ENCODE results near the gene DDAH1.

Gene DDAH1

GRCh38 chr1:85295654-85296053 lies 169.3 kb downstream of the DDAH1 start:
- no peak for DNase-seq

- DNase-seq: no peak
These were observed 169.9 kb downstream of the DDAH1 start for GRCh38 chr1:85295006-85295431.

DNA sequence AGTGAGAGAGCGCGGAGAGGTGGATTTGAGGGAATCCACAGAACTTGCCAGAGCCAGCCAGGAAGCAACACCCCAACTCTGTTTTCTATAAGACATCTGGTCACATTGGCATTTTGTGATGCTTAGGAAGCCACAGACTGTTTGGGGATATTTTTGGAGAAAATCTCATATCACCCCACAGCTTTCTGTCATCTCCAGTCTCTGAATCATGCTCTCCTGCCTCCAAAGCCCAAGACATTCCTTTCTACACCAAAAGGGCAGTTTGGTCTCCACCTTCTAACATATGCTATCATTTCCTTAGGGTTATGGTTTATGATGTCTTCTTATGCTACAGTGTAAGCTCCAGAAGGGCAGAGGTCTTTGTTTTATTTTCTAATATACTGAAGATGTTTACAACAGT lies 174.1 kb downstream of the DDAH1 start:
- no peak for DNase-seq

DNA sequence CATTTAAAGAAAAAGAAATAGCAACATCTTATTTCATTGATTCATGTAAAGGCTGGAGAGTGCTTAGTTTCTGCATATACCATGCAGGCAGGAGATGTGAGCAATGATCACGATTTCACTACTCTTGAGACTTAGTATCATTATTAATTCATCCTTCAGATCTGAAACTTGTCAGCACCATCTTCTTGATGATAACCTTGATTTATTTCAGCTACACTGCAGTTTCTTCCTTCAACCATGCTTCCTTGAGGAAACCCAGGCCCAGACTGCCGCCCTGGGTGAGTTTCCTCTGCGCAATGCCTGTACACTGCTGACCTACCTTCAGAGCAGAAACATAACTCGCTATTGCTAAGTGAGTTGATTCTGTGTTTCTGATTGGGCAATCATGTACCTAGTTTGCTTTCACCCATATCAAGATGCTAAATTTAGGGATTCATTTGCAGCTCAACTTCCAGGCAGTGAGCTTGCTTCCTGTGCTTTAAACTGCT lies 175.1 kb downstream of the DDAH1 start:
- no peak for DNase-seq

DNA sequence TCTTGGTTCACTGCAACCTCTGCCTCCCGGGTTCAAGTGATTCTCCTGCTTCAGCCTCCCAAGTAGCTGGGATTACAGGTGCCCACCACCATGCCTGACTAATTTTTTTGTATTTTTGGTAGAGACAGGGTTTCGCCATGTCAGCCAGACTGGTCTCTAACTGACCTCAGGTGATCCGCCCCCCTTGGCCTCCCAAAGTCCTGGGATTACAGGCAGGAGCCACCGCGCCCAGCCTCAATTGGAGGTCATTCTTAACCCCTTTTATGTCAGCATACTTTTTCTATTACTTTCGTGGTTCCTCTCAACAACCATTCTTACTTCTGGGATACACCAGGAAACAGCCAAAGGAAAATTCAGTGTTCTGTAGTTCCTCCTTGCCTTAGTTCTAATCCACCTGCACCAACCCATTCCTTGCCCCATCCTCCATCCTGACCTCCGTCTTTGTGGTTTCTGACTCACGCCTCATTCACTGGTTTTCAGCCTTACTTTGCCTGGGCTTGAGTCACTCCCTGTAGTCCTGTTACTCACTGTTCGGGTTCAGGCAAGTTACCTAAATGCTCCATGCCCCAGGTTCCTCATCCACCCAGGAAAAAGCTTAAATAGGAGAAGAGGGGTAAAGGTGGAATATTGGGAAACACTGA lies 175.6 kb downstream of the DDAH1 start:
- DNase-seq: peak in 1 of 2 donors; percentile 3

DNA sequence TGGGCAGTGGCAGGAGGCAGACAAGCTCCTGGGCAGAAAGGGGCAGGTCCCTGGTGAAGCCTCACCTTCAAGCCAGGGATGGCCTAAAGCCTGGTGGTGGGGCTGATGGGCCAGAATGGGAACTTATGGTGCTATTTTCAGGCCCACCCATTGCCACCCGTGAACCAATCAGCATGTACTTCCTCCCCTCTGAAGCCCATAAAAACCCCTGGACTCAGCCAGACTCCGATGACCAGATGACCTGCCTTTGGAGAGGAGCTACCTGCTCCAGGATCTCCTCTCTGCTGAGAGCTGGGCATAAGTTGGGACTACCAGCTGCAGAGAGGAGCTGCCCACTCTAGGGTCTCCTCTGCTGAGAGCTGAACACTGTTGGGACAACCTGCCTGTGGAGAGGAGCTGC lies 180.8 kb downstream of the DDAH1 start:
- no peak for DNase-seq

- no peak for DNase-seq
These were observed 181.3 kb downstream of the DDAH1 start for GRCh38 chr1:85283475-85284199.

DNA sequence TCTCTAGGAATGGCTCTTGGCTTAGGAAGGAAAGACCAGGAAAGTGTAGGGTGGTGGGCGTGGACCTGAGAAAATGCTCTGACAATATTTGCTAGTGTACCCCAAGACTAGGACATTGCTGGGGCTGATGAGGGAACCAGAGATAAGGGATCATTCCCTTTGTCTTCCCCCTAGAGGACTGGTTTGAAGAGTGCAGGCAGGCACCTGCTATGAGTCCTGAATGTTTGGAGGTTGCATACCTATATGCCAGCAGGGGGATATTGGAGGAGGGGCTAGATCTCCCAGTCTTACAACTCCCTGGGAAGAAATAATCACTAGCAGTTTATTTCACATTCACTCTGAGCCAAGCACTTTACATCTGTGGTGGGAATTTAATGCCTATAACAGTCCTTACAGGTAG lies 182.5 kb downstream of the DDAH1 start:
- DNase-seq: no peak

DNA sequence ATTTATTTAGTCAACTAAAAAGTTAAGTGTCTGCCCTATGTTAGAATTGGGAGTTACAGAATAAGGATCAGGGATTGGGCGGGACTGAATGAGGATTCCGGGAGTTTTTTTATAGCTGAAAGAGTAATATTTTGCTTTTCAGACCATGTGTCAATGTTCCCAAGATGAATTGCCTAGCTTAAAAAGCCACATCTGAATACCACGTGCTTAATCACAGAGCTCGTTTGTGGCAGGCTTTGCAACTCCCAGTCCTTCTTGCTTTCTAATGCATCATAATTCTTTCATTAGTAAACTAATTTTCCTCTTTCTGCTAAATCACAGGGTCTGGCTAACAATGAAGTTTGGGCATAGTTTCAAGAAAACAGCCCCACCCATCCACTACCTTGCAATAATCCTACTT lies 184.3 kb downstream of the DDAH1 start:
- no peak for DNase-seq

DNA sequence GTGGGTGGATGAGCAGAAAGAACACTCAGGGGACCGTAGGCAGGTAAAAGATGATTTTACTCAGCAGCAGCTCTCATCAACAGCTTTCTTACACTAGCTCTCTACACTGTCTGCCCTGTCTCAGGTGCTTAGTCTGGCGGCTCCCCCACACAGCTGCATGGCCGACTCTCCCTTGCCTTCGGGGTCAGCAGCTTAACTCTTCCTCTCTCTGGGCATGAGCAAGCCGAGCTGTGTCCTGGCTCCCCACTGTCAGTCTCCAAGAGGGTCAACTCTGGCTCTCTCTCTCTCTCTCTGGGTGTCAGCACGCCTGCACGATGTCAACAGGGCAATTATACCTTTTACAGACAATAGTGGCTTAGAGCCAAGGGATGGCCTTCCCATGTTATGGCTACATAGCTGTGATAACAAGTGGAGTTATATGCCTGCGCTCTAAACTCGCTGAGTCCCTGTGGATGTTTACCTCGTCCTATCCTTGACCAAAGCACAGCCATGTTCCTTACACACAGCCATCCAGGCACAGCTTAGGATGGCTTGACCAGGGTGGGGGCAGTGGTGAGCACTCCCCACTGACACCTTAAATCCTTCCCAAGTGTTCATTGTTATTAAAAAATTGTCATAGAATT lies 185.4 kb downstream of the DDAH1 start:
- DNase-seq: no peak

DNA sequence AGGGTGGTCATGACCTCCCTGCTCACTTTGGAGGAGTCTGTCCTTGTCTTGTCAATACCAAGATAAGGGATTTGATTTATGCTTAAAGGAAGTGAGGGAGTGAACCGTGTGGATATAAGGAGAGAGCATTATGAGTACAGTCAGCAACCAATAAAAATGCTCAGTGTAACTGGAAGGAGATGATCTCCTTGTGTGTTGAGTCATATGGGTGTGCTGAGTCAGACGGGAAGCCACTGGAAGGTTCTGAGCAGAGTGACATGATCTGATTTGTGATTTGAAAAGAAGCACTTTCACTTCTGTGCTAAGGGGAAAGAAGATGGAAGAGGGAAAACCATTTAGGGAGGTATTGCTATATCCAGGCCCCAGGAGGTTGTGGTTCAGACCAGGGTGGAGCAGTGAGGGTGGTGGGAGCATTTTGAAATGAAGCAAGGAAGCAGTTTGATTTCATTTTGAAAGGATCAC lies 186.1 kb downstream of the DDAH1 start:
- peak; percentile 81 to 85 for DNase-seq

DNA sequence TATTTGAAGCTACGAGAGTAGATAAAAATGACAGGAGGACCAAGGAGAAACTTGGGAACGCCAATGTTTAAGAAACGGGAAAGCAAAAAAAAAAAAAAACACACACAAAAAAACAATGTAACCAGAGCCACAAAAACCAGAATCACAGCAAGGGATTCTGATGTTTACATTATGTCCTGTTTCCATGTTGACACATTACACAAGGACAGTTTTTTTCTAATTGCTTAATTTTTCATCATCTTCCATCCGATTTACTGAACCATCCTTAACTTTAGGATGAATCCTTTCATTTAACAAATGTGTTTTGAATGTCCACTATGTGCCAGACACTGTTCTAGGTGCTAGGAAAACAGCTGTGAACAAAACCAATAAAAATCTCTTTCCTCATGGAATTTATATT lies 187.2 kb downstream of the DDAH1 start:
- no peak for DNase-seq

DNA sequence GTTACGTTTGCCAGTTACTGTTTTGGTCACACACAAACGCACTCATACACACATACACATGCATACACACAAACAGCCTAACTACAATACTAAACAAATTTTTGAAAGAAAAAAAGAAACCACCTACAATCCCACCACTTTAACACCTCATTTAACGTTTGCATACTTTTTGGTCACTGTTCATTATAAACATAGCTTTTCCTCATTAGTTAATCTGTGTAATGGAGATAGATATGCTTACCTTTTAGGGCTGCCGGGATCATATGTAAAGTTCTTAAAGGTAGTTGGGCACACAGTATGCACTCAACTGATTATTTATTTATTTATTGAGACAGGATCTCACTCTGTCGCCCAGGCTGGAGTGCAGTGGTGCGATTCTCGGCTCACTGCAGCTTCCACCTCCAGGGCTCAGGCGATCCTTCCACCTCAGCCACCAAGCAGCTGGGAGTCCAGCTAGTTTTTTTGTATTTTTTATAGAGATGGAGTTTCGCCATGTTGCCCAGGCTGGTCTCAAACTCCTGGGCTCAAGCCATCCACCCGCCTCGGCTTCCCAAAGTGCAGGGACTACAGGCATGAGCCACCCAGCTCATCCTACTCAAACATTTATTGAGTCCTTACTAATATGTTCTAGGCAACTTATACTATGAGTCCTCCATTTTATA lies 187.8 kb downstream of the DDAH1 start:
- DNase-seq: no peak

GRCh38 chr1:85276215-85276977 lies 188.6 kb downstream of the DDAH1 start, which contains the start of gene BCL10:
Gene BCL10 (minus strand): TSS chr1:85276632. CDS start chr1:85276352, 280 bp downstream.
- peak; percentile 99 to 100 for DNase-seq

GRCh38 chr1:85275701-85276214 lies 189.2 kb downstream of the DDAH1 start:
- peak in 1 of 2 donors; percentile 17 for DNase-seq

DNA sequence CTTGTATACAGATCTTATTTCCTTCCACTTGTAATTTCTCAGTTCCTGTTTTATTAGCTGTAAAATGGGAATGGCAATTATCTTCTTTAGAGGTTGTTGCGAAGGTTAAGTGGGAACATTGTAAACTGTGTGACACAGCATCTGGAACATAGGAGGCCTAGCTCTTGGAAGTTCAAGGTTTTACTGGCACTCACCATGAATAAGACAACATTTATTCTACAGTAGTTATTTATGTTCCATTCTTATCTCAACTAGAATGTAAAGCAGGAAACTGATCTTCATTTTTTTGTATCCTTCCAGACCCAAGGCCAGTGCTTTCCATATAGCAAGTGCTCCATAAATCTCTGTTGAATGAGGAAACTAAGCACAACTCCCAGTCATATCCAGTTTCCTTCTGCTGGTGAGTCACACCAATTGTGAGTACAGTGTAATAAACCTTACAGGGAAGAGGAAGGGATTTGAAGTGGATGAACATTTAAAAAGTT lies 189.9 kb downstream of the DDAH1 start:
- DNase-seq: peak; percentile 63 to 64

DNA sequence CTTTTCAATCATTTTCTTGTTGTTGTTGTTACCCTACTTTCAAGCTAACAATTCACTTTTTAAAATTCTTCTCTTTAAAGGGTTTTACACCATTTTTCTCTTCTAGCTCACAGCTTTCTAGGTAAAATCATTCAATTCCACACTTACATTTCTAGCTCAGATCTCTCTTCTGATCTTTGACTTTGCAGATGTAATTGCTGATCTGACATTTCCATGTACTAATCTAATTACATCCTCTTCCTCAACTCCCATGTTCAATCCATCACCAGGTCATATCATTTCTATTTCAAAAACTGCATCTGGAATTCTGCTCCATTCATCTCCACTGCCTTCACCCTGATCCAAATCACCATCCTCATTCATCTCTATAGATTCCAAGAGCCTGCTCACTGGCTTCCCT lies 191.6 kb downstream of the DDAH1 start:
- DNase-seq: no peak

DNA sequence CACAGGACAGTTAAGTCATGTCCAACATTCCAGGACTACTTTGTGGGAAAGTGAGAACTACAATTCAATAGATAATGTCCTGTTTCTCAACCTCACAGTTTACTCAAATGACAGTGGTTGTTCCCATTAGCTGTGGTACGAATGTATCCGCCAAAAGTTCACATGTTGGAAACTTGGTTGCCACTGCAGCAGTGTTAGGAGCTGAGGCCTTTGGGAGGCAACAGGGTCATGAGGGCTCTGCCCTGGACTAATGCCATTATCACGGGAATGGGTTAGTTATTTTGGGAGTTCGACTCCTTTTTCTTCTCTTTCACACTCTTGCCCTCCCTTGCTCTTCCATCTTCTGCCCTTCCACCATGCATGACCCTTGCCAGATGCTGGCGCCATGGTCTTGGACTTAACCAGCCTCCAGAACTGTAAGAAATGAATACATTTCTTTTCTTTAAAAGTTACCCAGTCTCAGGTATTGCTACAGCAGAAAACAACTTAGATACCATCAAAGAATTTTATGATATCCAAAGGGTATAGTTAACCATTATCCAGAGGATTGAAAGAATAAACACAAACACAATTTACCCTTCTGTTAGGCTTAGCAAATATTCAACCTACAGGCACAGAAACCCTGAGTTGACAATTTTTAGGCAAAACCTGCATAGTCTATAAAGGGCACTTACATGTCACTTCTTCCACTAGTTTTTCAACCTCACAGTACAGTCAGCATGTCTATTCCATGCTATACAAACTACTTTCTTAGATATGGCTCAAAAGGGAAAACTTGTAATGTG lies 196.0 kb downstream of the DDAH1 start:
- no peak for DNase-seq

All from inflammatory macrophage (primary cell).